IPS-20b (cell line): Measurements from ENCODE around the gene SELENOK.

Experiments
- H3K27ac ChIP-seq: one replicate; pipeline ENCODE4 v1.5.1; 2013; ENCODE audit warnings: low read length
- H3K27me3 ChIP-seq: 2 replicates; pipeline ENCODE4 v1.6.1; 2013; ENCODE audit warnings: mild to moderate bottlenecking, low read length, inconsistent platforms; ENCODE audit not compliant: insufficient read depth
- H3K36me3 ChIP-seq: 2 replicates; pipeline ENCODE4 v1.6.1; 2013; ENCODE audit warnings: low read depth, mild to moderate bottlenecking, inconsistent platforms, low read length, moderate library complexity; ENCODE audit not compliant: insufficient read depth
- H3K4me1 ChIP-seq: 2 replicates; pipeline ENCODE4 v1.6.1; 2013; ENCODE audit warnings: mild to moderate bottlenecking, control low read depth, inconsistent platforms, low read length, moderate library complexity; ENCODE audit not compliant: insufficient read depth
- H3K4me3 ChIP-seq: 2 replicates; pipeline ENCODE4 v1.5.1; 2013; ENCODE audit warnings: mild to moderate bottlenecking, low read length, inconsistent platforms
- H3K9ac ChIP-seq: 2 replicates; pipeline ENCODE4 v1.6.1; 2013; ENCODE audit warnings: low read depth, mild to moderate bottlenecking, inconsistent platforms, low read length, moderate library complexity
- H3K9me3 ChIP-seq: 2 replicates; pipeline ENCODE4 v1.6.1; 2013; ENCODE audit warnings: mild to moderate bottlenecking, low read depth, low read length, inconsistent platforms; ENCODE audit not compliant: insufficient read depth

SELENOK gene

GRCh38 chr3:53913401-53913800, 21.7 kb upstream of the SELENOK start:
- Histone ChIP-seq H3K9ac (no peak overlapping the region), H3K27me3 (no peaks in the 10 kb centered on the region), H3K4me1 (no peaks in the 10 kb centered on the region), H3K4me3 (no peak overlapping the region), H3K27ac (no peak overlapping the region), H3K36me3 (no peaks in the 10 kb centered on the region), H3K9me3 (no peaks in the 10 kb centered on the region)

DNA sequence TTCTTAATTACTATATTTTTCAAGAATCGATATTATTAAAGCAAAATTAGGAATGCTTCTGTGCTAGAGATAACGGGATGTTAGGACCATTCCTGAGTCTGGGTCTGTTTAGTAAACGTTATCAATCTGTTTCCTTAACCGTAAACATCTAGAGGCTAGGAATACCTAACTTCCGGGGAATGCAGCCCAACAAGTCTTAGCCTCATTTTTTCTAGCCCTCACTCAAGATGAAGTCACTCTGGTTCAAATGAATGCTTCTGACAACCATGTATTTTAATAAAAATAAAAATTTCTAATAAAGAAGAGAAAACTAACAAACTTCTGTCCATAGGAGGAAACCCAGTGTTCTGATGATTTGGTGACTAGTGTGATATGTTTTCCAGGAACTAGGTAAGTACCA, 11.1 kb upstream of the SELENOK start:
- no peak overlapping the region for H3K27ac ChIP-seq
- no peaks in the 10 kb centered on the region for H3K9me3 ChIP-seq

DNA sequence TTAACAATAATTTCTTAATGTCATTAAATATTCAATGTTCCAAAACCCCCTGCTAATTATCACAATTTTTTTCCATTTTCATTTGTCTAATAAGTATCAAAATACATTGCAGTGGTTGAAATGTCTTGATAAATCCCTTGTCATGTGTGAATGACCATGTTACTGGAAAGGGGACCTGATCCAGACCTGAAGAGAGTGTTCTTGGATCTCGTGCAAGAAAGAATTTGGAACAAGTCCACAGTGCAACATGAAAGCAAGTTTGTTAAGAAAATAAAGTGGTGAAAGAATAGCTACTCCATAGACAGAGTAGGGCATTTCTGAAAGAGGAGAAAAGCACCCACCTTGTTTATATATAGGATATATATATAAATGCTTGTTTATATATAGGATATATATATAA, 10.4 kb upstream of the SELENOK start:
- Histone ChIP-seq H3K36me3 (no peaks in the 10 kb centered on the region), H3K27ac (no peak overlapping the region), H3K4me3 (no peak overlapping the region), H3K9me3 (no peaks in the 10 kb centered on the region), H3K9ac (no peak overlapping the region), H3K4me1 (no peaks in the 10 kb centered on the region), H3K27me3 (0 out of 2 replicates have a peak, but pooled peaks cover 4% of the 10 kb centered on the region)

More for the DNA sequence above, 11.1 kb upstream of the SELENOK start:
- H3K27me3 ChIP-seq, result 0 out of 2 replicates have a peak, but pooled peaks cover under 1% of the 10 kb centered on the region
- H3K4me1 ChIP-seq, result no peaks in the 10 kb centered on the region
- no peak overlapping the region for H3K4me3 ChIP-seq
- H3K9ac ChIP-seq, result no peak overlapping the region
- H3K36me3 ChIP-seq, result no peaks in the 10 kb centered on the region

DNA sequence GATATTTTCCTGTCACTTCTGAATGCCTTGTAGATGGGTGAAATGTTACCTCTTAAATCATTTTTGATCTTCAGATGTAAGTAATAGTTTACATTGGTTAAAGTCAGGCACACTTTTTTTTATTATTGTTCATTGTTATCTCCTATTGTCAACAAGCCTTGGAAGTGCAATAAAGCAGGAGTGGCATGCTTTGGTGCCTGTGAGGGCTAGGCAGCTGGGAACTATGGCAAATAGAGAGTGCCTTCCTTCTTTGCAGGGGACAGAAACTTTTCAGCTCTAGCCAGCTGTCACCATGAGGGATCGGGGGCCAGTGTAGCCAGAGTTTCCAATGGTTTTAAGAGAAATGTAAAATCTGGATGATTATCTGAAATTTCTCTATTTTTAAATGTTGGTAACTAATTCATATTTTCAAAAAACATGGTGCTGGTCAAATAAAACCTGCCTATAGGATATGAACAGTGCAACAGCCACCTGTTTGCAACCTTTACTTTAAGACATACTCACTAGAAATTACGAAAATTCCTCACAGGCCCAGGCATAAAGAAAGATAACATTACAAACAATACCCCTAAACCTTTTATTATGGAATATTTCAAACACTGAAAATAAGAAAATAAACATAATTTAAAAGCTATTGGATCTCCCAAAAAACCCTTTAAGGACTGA, 9.1 kb upstream of the SELENOK start:
- no peak overlapping the region for H3K27ac ChIP-seq
- 0 out of 2 replicates have a peak, but pooled peaks cover 4% of the 10 kb centered on the region for H3K27me3 ChIP-seq
- H3K36me3 ChIP-seq, result no peaks in the 10 kb centered on the region
- H3K9ac ChIP-seq, result no peak overlapping the region
- H3K9me3 ChIP-seq, result no peaks in the 10 kb centered on the region
- H3K4me1 ChIP-seq, result no peaks in the 10 kb centered on the region
- no peak overlapping the region for H3K4me3 ChIP-seq

GRCh38 chr3:53899750-53900149, 8.1 kb upstream of the SELENOK start:
- no peak overlapping the region for H3K27ac ChIP-seq
- no peaks in the 10 kb centered on the region for H3K4me1 ChIP-seq
- H3K27me3 ChIP-seq, result peaks cover 9% of the 10 kb centered on the region; the same call in 1 of the 2 replicates
- H3K9ac ChIP-seq, result no peak overlapping the region
- H3K36me3 ChIP-seq, result no peaks in the 10 kb centered on the region
- H3K4me3 ChIP-seq, result no peak overlapping the region
- no peaks in the 10 kb centered on the region for H3K9me3 ChIP-seq

DNA sequence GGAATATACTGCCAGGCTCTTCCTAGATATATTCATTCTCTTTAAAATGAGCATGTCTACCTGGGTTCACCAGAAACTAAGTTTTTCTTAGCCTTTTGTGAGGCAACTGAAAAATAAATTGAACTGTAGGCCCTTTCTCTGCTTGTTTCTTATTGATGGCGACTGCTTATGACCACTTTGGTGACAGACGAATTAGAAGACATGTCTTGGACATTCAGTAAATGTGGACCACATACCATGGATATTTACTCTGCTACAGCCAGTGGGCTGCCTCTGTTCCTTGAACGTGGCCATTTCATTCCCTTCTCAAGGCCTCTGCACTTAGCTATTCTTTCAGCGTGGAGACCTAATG, 603 bp upstream of the SELENOK start:
- H3K9me3 ChIP-seq, result no peaks in the 10 kb centered on the region
- H3K4me3 ChIP-seq, result peak overlapping the region; percentile 97
- peaks cover 13% of the 10 kb centered on the region for H3K36me3 ChIP-seq
- peaks cover 7% of the 10 kb centered on the region; the same call in 1 of the 2 replicates for H3K27me3 ChIP-seq
- no peak overlapping the region for H3K27ac ChIP-seq
- H3K9ac ChIP-seq, result peak overlapping the region; percentile 75; the same call in 1 of the 2 replicates
- peaks cover 11% of the 10 kb centered on the region; the same call in 1 of the 2 replicates for H3K4me1 ChIP-seq

DNA sequence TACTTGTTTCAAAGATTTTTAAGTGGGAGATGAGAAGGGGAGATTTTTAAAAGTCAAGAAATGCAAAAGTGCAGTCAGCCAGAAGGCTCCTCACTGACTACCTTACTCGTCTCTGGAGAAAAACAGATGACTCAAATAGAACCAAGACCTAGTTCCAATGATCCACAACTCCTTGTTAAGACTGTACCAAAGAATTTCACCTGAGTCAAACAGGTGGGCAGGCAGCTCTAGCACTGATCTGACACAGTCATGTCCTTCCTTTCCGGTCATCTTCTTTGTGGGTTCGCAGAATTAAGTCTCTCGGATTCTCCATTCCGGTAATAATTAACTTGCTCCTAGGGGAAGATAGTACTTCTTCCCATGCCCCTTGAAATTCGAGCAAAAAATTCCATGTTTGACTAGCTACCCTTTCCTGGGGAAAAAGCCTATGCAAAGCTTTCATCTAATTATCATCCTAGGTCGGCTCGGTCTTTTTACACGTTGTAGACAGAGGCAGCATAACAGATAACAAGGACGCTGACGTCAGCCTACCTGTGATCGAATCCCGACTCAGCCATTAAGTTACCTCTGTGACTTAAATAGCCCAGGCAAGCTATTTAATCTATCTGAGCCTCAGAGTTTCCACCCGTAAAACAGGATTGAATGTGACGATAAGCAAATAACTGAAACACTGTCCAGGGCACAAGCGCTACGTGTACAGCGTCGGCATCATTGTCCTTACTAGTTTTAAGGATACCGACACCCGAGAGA, 758 bp downstream of the SELENOK start:
- peak overlapping the region; percentile 5 for H3K27ac ChIP-seq
- peaks cover 7% of the 10 kb centered on the region; the same call in 1 of the 2 replicates for H3K27me3 ChIP-seq
- peak overlapping the region; percentile 92 for H3K9ac ChIP-seq
- H3K4me1 ChIP-seq, result peaks cover 11% of the 10 kb centered on the region; the same call in 1 of the 2 replicates
- H3K36me3 ChIP-seq, result peaks cover 24% of the 10 kb centered on the region
- no peaks in the 10 kb centered on the region for H3K9me3 ChIP-seq
- peak overlapping the region; percentile 97 for H3K4me3 ChIP-seq

GRCh38 chr3:53888232-53888631, 3.4 kb downstream of the SELENOK start:
- Histone ChIP-seq H3K9me3 (no peaks in the 10 kb centered on the region), H3K27me3 (no peaks in the 10 kb centered on the region), H3K27ac (no peak overlapping the region), H3K9ac (no peak overlapping the region), H3K4me3 (no peak overlapping the region), H3K4me1 (peaks cover 11% of the 10 kb centered on the region; the same call in 1 of the 2 replicates), H3K36me3 (peaks cover 43% of the 10 kb centered on the region)

DNA sequence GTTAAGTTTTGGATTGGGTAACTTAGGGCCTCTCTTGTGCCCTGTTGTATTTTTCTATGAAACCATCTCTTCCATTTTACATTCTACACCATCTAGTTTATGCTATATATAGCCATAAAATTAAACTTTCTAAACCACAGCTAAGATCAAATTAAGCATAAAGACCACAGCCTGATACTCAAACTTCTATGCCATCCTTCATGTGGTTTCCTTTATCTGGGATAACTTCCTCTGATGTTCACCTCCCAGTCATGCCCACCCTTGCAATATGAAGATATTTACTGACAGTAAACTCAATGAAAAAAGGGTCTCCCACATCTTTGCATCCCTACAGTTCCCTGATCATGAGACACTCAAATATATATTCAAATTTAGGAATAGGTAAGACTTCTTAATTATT, 4.2 kb downstream of the SELENOK start:
- H3K36me3 ChIP-seq, result peaks cover 43% of the 10 kb centered on the region
- H3K27me3 ChIP-seq, result no peaks in the 10 kb centered on the region
- no peak overlapping the region for H3K9ac ChIP-seq
- no peak overlapping the region for H3K4me3 ChIP-seq
- H3K4me1 ChIP-seq, result peaks cover 8% of the 10 kb centered on the region; the same call in 1 of the 2 replicates
- no peak overlapping the region for H3K27ac ChIP-seq
- H3K9me3 ChIP-seq, result no peaks in the 10 kb centered on the region

GRCh38 chr3:53885239-53885638, 6.4 kb downstream of the SELENOK start:
- Histone ChIP-seq H3K4me3 (no peak overlapping the region), H3K9me3 (no peaks in the 10 kb centered on the region), H3K27me3 (no peaks in the 10 kb centered on the region), H3K9ac (no peak overlapping the region), H3K4me1 (peaks cover 9% of the 10 kb centered on the region), H3K27ac (no peak overlapping the region), H3K36me3 (peaks cover 43% of the 10 kb centered on the region)

DNA sequence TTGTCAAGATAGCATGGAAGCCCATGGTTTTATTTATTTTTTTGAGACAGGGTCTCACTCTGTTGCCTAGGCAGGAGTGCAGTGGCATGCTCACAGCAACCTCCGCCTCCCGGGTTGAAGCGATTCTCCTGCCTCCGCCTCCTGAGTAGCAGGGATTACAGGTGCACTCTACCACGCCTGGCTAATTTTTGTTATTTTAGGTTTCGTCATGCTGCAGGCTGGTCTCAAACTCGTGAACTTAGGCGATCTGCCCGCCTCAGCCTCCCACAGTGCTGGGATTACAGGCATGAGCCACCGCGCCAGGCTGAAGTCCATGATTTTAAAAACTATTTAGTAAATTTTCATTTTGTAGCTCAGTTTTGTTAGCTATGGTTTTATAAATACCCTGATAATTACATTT, 7.0 kb downstream of the SELENOK start:
- no peaks in the 10 kb centered on the region for H3K9me3 ChIP-seq
- peaks cover 48% of the 10 kb centered on the region for H3K36me3 ChIP-seq
- H3K9ac ChIP-seq, result no peak overlapping the region
- H3K4me3 ChIP-seq, result no peak overlapping the region
- peaks cover 8% of the 10 kb centered on the region for H3K4me1 ChIP-seq
- no peak overlapping the region for H3K27ac ChIP-seq
- no peaks in the 10 kb centered on the region for H3K27me3 ChIP-seq

DNA sequence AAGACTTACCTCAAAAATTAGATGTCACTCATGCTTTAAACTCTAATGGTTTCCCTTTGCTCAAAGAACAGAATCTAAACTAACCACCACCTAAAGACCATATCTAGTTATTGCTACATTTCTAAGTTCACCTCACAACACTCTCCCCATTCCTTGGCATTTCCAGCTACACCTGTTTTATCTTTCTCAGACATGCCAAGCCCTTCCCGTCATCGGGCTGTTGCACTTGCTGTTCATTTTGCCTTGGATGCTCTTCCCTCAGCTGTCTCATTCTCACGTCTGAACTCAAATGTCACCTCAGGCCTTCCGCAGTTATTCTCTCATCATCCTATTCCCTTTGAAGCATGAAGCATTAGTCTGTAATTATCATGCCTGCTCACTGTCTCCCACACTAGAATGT, 8.7 kb downstream of the SELENOK start:
- Histone ChIP-seq H3K9me3 (no peaks in the 10 kb centered on the region), H3K36me3 (peaks cover 59% of the 10 kb centered on the region)

More for the DNA sequence above, 8.7 kb downstream of the SELENOK start:
- peaks cover 8% of the 10 kb centered on the region for H3K4me1 ChIP-seq
- H3K27me3 ChIP-seq, result no peaks in the 10 kb centered on the region
- no peak overlapping the region for H3K9ac ChIP-seq
- H3K4me3 ChIP-seq, result no peak overlapping the region
- no peak overlapping the region for H3K27ac ChIP-seq
